CD4-positive, alpha-beta T cell (primary cell): ENCODE measurements around the gene TRIM40. TPM values are rescaled to one million over a fixed set of nuclear protein-coding genes. Genes with fewer than 3 reads are reported as not detected.

Experiments
- ATAC-seq: fragments of 200-7000 bp; cut with Tn5 transposase; one replicate; pipeline ENCODE4 v1.10.0; 2022; ENCODE audit warnings: mild to moderate bottlenecking; ENCODE audit not compliant: poor library complexity
- CTCF ChIA-PET: fragments of 350-600 bp; sonication (Branson Sonifier 250); formaldehyde crosslinking; loops from one replicate; lab custom pipeline; 2021; ENCODE audit warnings: antibody characterized with exemption, inconsistent platforms; lab: Charles Lee
- POLR2A ChIA-PET: fragments of 350-600 bp; sonication (Branson Sonifier 250); formaldehyde crosslinking; loops from one replicate; lab custom pipeline; 2021; ENCODE audit warnings: antibody characterized with exemption, inconsistent platforms; lab: Charles Lee
- DNase-seq, 14 experiments: peaks; one replicate each; pipeline ENCODE4 v3.0.0-alpha.2; 2013 to 2020; ENCODE audit warnings: mixed read lengths in 2 of 14
- H3K27ac ChIP-seq, 2 donors: one replicate each; pipeline versions ENCODE4 v1.5.1 to v1.7.0; 2013; ENCODE audit warnings: low read length in 2 of 2, low read depth in 1 of 2, mild to moderate bottlenecking in 1 of 2
- H3K27me3 ChIP-seq, 2 experiments: 1 replicate in 1 of 2; 2 replicates in 1 of 2; pipeline versions ENCODE4 v1.6.1 to v1.7.0; 2013; ENCODE audit warnings: low read length in 2 of 2, control low read depth in 1 of 2, mild to moderate bottlenecking in 1 of 2, moderate library complexity in 1 of 2; ENCODE audit not compliant: insufficient read depth in 2 of 2, control insufficient read depth in 1 of 2
- H3K36me3 ChIP-seq: one replicate; pipeline ENCODE4 v1.6.1; 2013; ENCODE audit warnings: low read length, control low read depth; ENCODE audit not compliant: insufficient read depth
- H3K4me1 ChIP-seq: one replicate; pipeline ENCODE4 v1.6.1; 2013; ENCODE audit warnings: low read length, control low read depth; ENCODE audit not compliant: insufficient read depth
- H3K4me3 ChIP-seq: one replicate; pipeline ENCODE4 v1.5.1; 2013; ENCODE audit warnings: mild to moderate bottlenecking, low read length, moderate library complexity
- H3K9me3 ChIP-seq, 2 experiments: 1 replicate in 1 of 2; 2 replicates in 1 of 2; pipeline versions ENCODE4 v1.6.1 to v1.7.0; 2013; ENCODE audit warnings: low read length in 2 of 2, mild to moderate bottlenecking in 2 of 2, control low read depth in 1 of 2, moderate library complexity in 1 of 2; ENCODE audit not compliant: control insufficient read depth in 1 of 2, insufficient read depth in 1 of 2
- H3K27ac Mint-ChIP-seq: one replicate; pipeline ENCODE4 v1.8.0; 2020; ENCODE audit warnings: mixed read lengths
- H3K27me3 Mint-ChIP-seq: one replicate; pipeline ENCODE4 v1.8.0; 2021; ENCODE audit warnings: mixed read lengths
- H3K36me3 Mint-ChIP-seq: one replicate; pipeline ENCODE4 v1.8.0; 2021; ENCODE audit warnings: low read depth, mixed read lengths
- H3K4me1 Mint-ChIP-seq: one replicate; pipeline ENCODE4 v1.8.0; 2021; ENCODE audit warnings: low read depth, mixed read lengths
- H3K4me3 Mint-ChIP-seq: one replicate; pipeline ENCODE4 v1.8.0; 2020; ENCODE audit warnings: mild to moderate bottlenecking, mixed read lengths
- H3K9me3 Mint-ChIP-seq: one replicate; pipeline ENCODE4 v1.8.0; 2020; ENCODE audit warnings: mixed read lengths
- CTCF ChIP-seq: fragments of 200-600 bp; IDR thresholded peaks from one replicate; pipeline ENCODE4 v1.8.0; 2022; ENCODE audit warnings: antibody characterized with exemption, mild to moderate bottlenecking
- intact Hi-C, 2 experiments: fragments of 100-400 bp; cut with DNase I in 1 of 2; cut with micrococcal nuclease in 1 of 2; formaldehyde crosslinking; loops; one replicate each; pipeline versions ENCODE4 v1.15.1 to v1.9.0; 2023 to 2025; cut with DNase I, micrococcal nuclease
- total RNA-seq, 174 experiments: library from RNA in 2 of 174; stranded (reverse) in 2 of 174; gene quantifications; one replicate each; pipeline ENCODE4 v1.2.3 and lab custom pipeline; 2021 to 2026

Gene TRIM40
- total RNA-seq, 2 experiments from 2014 or later, result not detected

- no peaks in the 10 kb centered on the region for H3K36me3 Mint-ChIP-seq
- peaks cover 10 to 58% of the 10 kb centered on the region in 2 experiments for H3K27me3 ChIP-seq
- POLR2A ChIA-PET, result no interaction called here
- peaks cover 74% of the 10 kb centered on the region for H3K27me3 Mint-ChIP-seq
- CTCF ChIA-PET, result interaction anchor here (0.6 to 0.8 kb wide), 2 partner anchors 8 to 12 kb away, joined by 3 read pairs; no protein-coding TSS in a partner anchor
- DNase-seq, result no peak
- H3K4me3 ChIP-seq, result no peak overlapping the region
- intact Hi-C loops, result no loop called here
- no peaks in the 10 kb centered on the region for H3K4me1 Mint-ChIP-seq
- no peaks in the 10 kb centered on the region for H3K9me3 Mint-ChIP-seq
- ATAC-seq, result no peak
- no peak overlapping the region for H3K4me3 Mint-ChIP-seq
- TF ChIP-seq CTCF, result no peak
- no peaks in the 10 kb centered on the region for H3K4me1 ChIP-seq
- no peaks in the 10 kb centered on the region for H3K9me3 ChIP-seq
- no peaks in the 10 kb centered on the region for H3K36me3 ChIP-seq
- H3K27ac ChIP-seq, result no peak overlapping the region
- H3K27ac Mint-ChIP-seq, result no peak overlapping the region
Observed at GRCh38 chr6:30111266-30111856, 24.6 kb upstream of the TRIM40 start.

- Histone ChIP-seq H3K27me3 (peaks cover 10 to 56% of the 10 kb centered on the region in 2 experiments), H3K9me3 (no peaks in the 10 kb centered on the region), H3K4me1 (no peaks in the 10 kb centered on the region), H3K27ac (no peak overlapping the region), H3K4me3 (no peak overlapping the region), H3K36me3 (no peaks in the 10 kb centered on the region)
- no peaks in the 10 kb centered on the region for H3K36me3 Mint-ChIP-seq
- ChIA-PET POLR2A (no interaction called here), CTCF (interaction anchor here (1.3 to 1.6 kb wide), 2 partner anchors 9 to 10 kb away, joined by 3 to 4 read pairs; no protein-coding TSS in a partner anchor)
- H3K27me3 Mint-ChIP-seq, result peaks cover 66% of the 10 kb centered on the region
- intact Hi-C loops, result no loop called here
- H3K4me3 Mint-ChIP-seq, result no peak overlapping the region
- DNase-seq (no peak), ATAC-seq (no peak)
- H3K4me1 Mint-ChIP-seq, result no peaks in the 10 kb centered on the region
- H3K9me3 Mint-ChIP-seq, result no peaks in the 10 kb centered on the region
- no peak for TF ChIP-seq CTCF
- H3K27ac Mint-ChIP-seq, result no peak overlapping the region
Observed at GRCh38 chr6:30112402-30112994, 23.4 kb upstream of the TRIM40 start.

GRCh38 chr6:30113003-30113759, 22.8 kb upstream of the TRIM40 start, which contains the start of gene TRIM31:
Gene TRIM31 (minus strand): TSS chr6:30113090. CDS start chr6:30112805, 285 bp downstream.
- DNase-seq (no peak), ATAC-seq (no peak)
- Mint-ChIP-seq H3K36me3 (no peaks in the 10 kb centered on the region), H3K9me3 (no peaks in the 10 kb centered on the region), H3K4me1 (no peaks in the 10 kb centered on the region), H3K27ac (no peak within 1 kb of the TSS), H3K27me3 (peaks cover 63% of the 10 kb centered on the region), H3K4me3 (no peak within 1 kb of the TSS)
- Histone ChIP-seq H3K4me3 (no peak within 1 kb of the TSS), H3K36me3 (no peaks in the 10 kb centered on the region), H3K9me3 (no peaks in the 10 kb centered on the region), H3K4me1 (no peaks in the 10 kb centered on the region), H3K27ac (no peak within 1 kb of the TSS), H3K27me3 (peaks cover 10 to 57% of the 10 kb centered on the region in 2 experiments)
- no peak for TF ChIP-seq CTCF
- CTCF ChIA-PET, result interaction anchor here (1.3 to 1.6 kb wide), 2 partner anchors 10 kb away, joined by 3 to 4 read pairs; no protein-coding TSS in a partner anchor
- POLR2A ChIA-PET, result no interaction called here
- intact Hi-C loops, result no loop called here
